ENCODE data around the gene TGDS.

TGDS gene

DNA sequence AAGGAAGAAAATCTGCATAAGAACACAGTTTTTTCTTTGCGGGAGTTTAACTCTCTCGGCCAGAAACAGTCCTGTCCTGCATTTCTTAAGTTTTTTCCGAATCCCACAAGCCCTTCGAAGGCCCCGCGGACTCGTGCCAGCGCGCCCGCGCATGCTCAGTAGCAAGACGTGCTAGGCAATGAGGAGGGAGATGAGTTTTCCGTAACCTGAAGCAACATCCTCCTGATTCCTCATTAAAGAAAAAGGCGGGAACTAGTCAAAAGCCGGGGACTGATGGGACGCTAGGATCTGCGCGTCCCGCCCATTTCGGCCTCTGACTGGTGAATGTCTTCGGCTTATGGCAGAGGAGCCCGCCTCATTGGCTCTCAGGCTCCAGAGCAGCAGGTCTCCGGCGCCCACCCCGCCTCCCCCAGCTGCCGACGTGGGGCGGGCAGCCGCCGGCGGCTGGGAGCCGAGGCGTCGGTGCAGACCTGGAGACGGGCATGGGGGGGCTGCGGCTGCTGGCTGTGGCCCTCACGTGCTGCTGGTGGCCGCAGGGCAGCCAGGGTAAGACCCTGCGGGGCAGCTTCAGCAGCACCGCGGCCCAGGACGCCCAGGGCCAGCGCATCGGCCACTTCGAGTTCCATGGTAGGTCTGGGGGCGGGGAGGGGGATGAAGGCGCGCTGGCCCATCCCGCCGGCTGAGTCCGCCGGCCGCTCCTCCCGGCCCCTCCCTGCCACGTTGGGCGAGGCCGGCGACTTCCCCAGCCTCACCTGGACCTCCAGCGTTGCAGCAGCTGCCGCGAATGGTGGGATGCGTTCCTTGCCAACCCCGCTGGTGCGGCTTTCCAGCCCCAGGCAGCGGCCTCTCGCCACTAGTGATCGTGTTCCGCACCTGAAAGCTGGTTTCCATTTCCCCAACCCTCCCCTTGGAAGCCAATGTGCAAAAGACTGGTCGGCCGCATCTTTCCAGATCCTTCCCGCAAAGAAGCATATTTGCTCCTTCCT is 5.8 kb upstream of the TGDS start, which contains the start of gene GPR180:
TSS of gene GPR180 (plus strand) at position 412 of the 986 bp plus-strand sequence. CDS start at position 483, 71 bp downstream.
- peak; percentile 100 for DNase-seq (ENCODE audit: low read depth)

- no peak for DNase-seq (ENCODE audit: low read depth)
These were observed 3.9 kb upstream of the TGDS start for GRCh38 chr13:94599877-94600276.

DNA sequence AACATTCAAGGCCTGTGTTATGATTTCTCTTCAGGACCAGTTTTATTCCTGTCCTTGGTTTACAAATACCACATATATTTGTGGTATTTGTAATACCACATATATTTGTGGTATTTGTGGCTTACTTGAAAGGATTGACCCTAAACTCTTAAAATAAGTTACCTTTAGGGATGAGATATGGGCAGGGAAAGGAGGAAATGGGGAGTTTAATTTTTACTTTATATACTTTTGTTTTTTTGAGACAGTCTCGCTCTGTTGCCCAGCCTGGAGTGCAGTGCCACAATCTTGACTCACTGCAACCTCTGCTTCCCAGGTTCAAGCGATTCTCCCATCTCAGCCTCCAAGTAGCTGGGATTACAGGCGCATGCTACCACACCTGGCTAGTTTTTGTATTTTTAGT is 2.3 kb upstream of the TGDS start:
- DNase-seq (ENCODE audit: low read depth) = peak; percentile 6

DNA sequence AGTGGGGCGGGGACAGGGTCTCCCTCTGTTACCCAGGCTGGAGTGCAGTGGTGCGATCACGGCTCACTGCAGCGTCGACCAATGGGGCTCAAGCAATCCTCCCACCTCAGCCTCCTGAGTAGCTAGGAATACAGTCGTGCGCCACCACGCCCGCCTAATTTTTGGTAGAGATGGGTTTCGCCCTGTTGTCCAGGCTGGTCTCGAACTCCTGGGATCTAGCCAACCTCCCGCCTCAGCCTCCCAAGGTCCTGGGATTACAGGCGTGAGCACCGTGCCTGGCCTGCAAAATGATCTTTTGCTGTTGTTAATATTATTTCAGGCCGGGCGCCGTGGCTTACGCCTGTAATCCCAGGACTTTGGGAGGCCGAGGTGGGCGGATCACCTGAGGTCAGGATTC is 621 bp upstream of the TGDS start:
- no peak for DNase-seq (ENCODE audit: low read depth)

GRCh38 chr13:94595001-94595949 is 677 bp downstream of the TGDS start:
- peak; percentile 20 for DNase-seq (ENCODE audit: low read depth)

GRCh38 chr13:94590744-94591143 is 5.2 kb downstream of the TGDS start:
- DNase-seq (ENCODE audit: low read depth) = no peak

- DNase-seq (ENCODE audit: low read depth) = no peak
These were observed 7.4 kb downstream of the TGDS start for GRCh38 chr13:94588541-94588940.

DNA sequence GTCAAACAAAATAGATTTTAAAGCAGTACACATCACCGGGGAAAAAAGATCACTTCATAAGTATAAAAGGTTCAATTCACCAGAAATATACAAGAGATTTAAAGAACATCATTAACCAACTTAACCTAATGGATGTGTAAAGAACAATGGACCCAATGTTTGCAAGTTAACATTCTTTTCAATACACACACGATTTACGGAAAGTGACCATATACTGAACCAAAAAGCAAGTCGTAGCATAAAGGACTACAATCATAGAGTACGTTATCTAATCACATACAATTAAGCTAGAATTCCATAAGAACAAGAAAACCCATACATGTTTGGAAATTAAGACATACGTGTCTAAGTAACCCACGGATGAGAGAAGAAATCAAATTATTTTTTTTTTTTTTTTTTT is 9.6 kb downstream of the TGDS start:
- DNase-seq (ENCODE audit: low read depth) = no peak

- DNase-seq (ENCODE audit: low read depth) = no peak
These were observed 10.3 kb downstream of the TGDS start for GRCh38 chr13:94585543-94586101.

- peak; percentile 18 for DNase-seq (ENCODE audit: low read depth)
These were observed 12.0 kb downstream of the TGDS start for GRCh38 chr13:94583926-94584325.

DNA sequence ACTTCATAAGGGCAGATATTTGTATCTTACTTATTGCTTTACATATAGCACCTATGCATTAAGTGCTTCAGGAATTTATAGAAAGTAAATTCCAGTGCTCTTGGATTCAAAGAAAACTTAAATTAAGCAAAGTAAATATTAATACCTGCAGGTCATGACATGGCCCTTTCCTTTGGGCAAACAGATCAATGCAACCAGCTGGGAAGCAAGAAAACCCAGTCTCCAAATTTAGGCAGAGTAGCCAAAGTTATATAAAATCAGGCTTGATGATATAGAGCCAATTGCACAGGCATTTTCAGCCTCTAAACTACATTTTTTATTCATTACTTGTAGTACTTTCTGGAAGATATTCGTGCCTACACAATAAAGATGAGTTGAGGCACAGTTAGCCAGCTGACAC is 16.9 kb downstream of the TGDS start:
- DNase-seq (ENCODE audit: low read depth) = no peak

DNA sequence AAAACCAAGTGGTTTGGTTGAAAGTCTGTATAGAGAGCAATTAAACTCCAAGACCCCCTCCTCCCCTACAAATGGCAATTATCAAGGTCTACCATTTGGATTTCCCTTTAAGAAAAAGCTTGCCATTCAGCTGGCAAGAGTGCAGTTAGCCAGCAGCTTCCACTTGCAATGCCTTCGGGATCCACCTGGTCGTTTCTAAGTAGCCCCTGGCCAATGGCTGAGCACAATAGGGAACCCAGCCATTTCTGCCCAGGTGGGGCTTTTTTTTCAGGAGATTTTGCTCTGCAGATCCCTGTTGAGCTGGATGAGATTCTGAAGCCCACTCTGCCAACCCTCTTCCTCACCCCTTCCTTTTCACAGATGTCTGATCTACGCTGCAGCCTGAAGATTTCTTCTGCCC is 26.3 kb downstream of the TGDS start:
- DNase-seq (ENCODE audit: low read depth) = no peak

GRCh38 chr13:94568443-94568842 is 27.5 kb downstream of the TGDS start:
- no peak for DNase-seq (ENCODE audit: low read depth)

GRCh38 chr13:94567581-94567980 is 28.4 kb downstream of the TGDS start:
- DNase-seq (ENCODE audit: low read depth) = no peak

DNA sequence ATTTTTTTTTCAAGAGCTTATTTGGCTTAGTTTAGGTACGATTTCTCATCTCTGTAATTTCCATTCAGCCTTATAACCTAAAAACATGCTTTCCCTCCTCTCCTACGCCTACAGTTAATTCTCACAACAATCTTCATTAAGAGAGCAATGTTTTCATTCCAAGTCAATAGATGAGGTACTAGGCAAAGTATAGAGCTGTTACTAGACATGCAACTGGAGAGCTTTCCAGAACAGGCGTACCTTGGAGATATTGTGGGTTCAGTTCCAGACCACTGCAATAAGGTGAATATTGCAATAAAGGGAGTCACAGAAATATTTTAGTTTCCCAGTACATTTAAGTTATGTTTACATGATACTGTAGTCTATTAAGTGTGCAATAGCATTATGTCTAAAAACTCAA is 34.8 kb downstream of the TGDS start:
- no peak for DNase-seq (ENCODE audit: low read depth)

DNA sequence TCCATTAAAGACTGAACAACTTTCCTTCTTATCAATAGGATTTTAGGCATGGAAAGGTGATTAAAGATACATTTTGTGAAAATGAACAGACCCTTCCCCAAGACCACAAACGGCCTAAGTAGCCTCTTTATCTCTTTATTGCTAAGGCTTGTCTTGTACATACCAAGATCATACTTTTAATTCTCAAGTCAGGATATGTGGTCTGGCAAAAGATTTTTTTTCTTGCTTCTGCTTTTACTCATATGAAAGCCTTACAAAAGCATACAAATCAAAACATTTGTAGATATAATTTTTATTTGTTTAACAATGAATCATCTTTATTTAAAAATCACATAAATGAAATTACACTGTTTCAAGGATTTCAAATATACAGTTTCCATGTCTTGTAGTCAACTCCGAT is 35.8 kb downstream of the TGDS start:
- no peak for DNase-seq (ENCODE audit: low read depth)

GRCh38 chr13:94559222-94559795 is 36.6 kb downstream of the TGDS start:
- DNase-seq (ENCODE audit: low read depth) = no peak

DNA sequence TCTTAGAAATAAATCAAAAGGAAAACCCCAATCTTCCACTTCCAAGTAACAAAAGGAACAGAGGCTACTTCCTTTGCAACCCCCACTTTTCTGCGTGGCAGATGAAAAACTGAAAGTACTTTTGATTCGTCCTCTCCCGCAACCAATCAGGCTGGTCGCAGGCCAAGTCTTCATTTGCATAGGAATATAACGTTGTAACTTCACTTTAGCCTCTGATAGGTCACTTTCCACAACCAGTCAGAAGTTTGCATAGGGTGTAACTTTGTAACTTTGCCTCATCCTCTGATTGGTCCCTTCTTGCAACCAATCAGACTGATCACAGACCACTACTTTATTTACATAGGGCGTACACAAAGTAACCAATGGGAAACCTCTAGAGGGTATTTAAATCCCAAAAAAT is 37.2 kb downstream of the TGDS start:
- DNase-seq (ENCODE audit: low read depth) = no peak

GRCh38 chr13:94557684-94558235 is 38.2 kb downstream of the TGDS start:
- no peak for DNase-seq (ENCODE audit: low read depth)

DNA sequence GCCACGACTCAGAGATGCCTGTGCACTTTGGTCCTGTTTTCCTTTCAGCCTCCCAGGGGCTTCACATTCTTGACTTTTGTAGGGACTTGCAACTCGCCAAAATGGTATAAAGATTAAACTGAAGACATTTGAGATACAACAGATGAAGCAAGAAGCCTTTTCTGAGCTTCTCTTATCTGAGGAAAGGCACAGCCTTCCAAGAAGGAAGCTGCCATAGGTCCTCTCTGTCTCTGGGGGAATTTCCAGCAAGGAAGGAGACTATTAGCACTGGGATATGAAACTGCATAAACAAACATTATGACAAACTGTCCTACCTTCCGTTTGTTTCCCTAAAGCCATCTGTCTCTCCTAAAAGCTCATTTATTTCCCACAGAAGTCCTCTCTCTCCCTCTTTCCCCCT is 39.3 kb downstream of the TGDS start:
- peak; percentile 15 for DNase-seq (ENCODE audit: low read depth)

GRCh38 chr13:94556041-94556440 is 39.9 kb downstream of the TGDS start:
- peak; percentile 18 for DNase-seq (ENCODE audit: low read depth)

DNA sequence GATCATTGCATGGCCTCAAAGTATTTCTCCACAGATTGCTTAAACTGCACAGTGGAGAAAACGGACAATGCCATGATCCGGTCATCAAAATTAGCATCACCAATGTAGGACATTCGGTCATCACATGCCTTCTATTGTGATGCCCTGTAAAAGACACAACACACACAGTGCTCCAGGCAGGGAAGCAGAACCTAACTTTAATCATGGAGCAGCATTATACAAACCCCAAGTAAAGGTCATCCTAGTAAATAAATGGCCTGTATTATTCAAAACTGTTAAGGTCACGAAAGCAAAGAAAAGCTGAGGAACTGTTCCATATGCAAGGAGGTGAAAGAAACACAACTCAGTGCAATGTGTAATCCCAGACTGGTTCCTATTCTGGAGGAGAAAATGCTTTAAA is 42.2 kb downstream of the TGDS start:
- no peak for DNase-seq (ENCODE audit: low read depth)

Data from amniotic epithelial cell (primary cell).